Spleen (tissue), 11 donors: ENCODE results near the gene GTF2A1. TPM values are rescaled to one million over a fixed set of nuclear protein-coding genes. Genes with fewer than 3 reads are reported as not detected.
A peak's percentile ranks its signal among the peaks of the same experiment; 100 is the strongest.
"Not testable (repeated sequence)": the region's sequence is repeated elsewhere in the genome, so short reads cannot be mapped to it uniquely, and the experiment has no call there.

Experiments
- DNase-seq: peaks from one replicate; pipeline ENCODE4 v3.0.0-alpha.2; 2020
- H3K27ac ChIP-seq, 8 donors: fragments of 200-600 bp; sonication (generic) in 7 of 8; 1 replicate in 4 of 8; 2 replicates in 4 of 8; pipeline versions ENCODE4 v1.5.0 to v1.8.0; 2016 to 2021; ENCODE audit warnings: inconsistent platforms in 4 of 8, mild to moderate bottlenecking in 4 of 8, moderate library complexity in 1 of 8
- H3K27me3 ChIP-seq, 7 donors: fragments of 200-600 bp; sonication (generic) in 6 of 7; replicated peaks in 1 of 7; 1 replicate in 4 of 7; 2 replicates in 3 of 7; pipeline versions ENCODE4 v1.5.0 to v1.8.0; 2016 to 2021; ENCODE audit warnings: inconsistent platforms in 3 of 7, mild to moderate bottlenecking in 1 of 7
- H3K36me3 ChIP-seq, 6 donors: fragments of 200-600 bp; sonication (generic) in 5 of 6; 1 replicate in 4 of 6; 2 replicates in 2 of 6; pipeline versions ENCODE4 v1.5.0 to v1.8.0; 2016 to 2021; ENCODE audit warnings: inconsistent platforms in 2 of 6
- H3K4me1 ChIP-seq, 6 donors: fragments of 200-600 bp; sonication (generic) in 5 of 6; 1 replicate in 3 of 6; 2 replicates in 3 of 6; pipeline versions ENCODE4 v1.5.0 to v1.8.0; 2016 to 2021; ENCODE audit warnings: inconsistent platforms in 3 of 6
- H3K4me3 ChIP-seq, 8 donors: fragments of 200-600 bp; sonication (generic) in 7 of 8; 1 replicate in 4 of 8; 2 replicates in 4 of 8; pipeline versions ENCODE4 v1.5.0 to v1.8.0; 2016 to 2021; ENCODE audit warnings: inconsistent platforms in 4 of 8, mild to moderate bottlenecking in 4 of 8, moderate library complexity in 2 of 8
- H3K9me3 ChIP-seq, 8 donors: fragments of 200-600 bp; sonication (generic) in 7 of 8; 1 replicate in 4 of 8; 2 replicates in 4 of 8; pipeline versions ENCODE4 v1.5.0 to v1.8.0; 2016 to 2021; ENCODE audit warnings: inconsistent platforms in 4 of 8
- POLR2A ChIP-seq, 3 donors: fragments of 450-650 bp; IDR thresholded peaks; one replicate each; pipeline ENCODE4 v1.5.1; 2017; ENCODE audit warnings: antibody characterized with exemption in 3 of 3, mild to moderate bottlenecking in 1 of 3
- POLR2AphosphoS5 ChIP-seq, 3 donors: sonication (generic); formaldehyde crosslinking; IDR thresholded peaks; one replicate each; pipeline ENCODE4 v1.5.1; 2017; ENCODE audit warnings: antibody characterized with exemption in 3 of 3
- WGBS, 5 donors: extraction: QIAGEN DNeasy Blood & Tissue Kit in 3 of 5; methylation state at CpG; one replicate each; pipeline versions ENCODE4 v1.1.5 to v1.1.7; 2013 to 2018; 5-methylcytosine and 5-hydroxymethylcytosine counted together
- intact Hi-C: fragments of 100-400 bp; cut with DNase I; formaldehyde crosslinking; loops from one replicate; pipeline ENCODE4 v1.15.0; 2023; ENCODE audit warnings: low total_unique reads
- polyA plus RNA-seq, 3 donors: library from polyadenylated mRNA; stranded (reverse); fragments of 200-250 nt; gene quantifications; one replicate each; pipeline ENCODE4 v1.2.1, GENCODE V29; 2013
- total RNA-seq, 7 donors: library from RNA; depleted of rRNA in 3 of 7; stranded (reverse); fragments of >200 nt in 3 of 7; fragmentation: NEBNext Ultra II Directional in 4 of 7; extraction: Animal tissue kit (Norgen Biotek cat#: 25700) in 4 of 7; gene quantifications; one replicate each; pipeline versions ENCODE4 v1.1.0 to v1.2.1, GENCODE V29; 2016 to 2021
- TF ChIP-seq, protein P1 (sequence below), 11 experiments: fragments of 200-600 bp in 7 of 11; fragments of 450-650 bp in 4 of 11; sonication (generic) in 4 of 11; IDR thresholded peaks in 8 of 11; conservative IDR thresholded peaks in 3 of 11; 1 replicate in 7 of 11; 2 replicates in 4 of 11; pipeline versions ENCODE4 v1.4.0 to v1.8.0; 2016 to 2021; ENCODE audit warnings: antibody characterized with exemption in 11 of 11, inconsistent platforms in 4 of 11, mild to moderate bottlenecking in 1 of 11
- donor health status: healthy with polysubstance abuse.
- donor health status: DM: no; HTN: no; CAD: no; lungs with moderate emphysema.
- donor health status: DM: no; HTN: no; CAD: no.
- donor health status: Bipolar disorder and iron deficiency.
- donor health status: healthy.
- donor health status: DM: no; HTN: no; CAD: no.
- donor health status: DM: yes; HTN: yes; CAD: no.

Gene GTF2A1
- total and polyA plus RNA-seq, 10 donors = 5.1 to 40.7 (median 27.5) TPM

DNA sequence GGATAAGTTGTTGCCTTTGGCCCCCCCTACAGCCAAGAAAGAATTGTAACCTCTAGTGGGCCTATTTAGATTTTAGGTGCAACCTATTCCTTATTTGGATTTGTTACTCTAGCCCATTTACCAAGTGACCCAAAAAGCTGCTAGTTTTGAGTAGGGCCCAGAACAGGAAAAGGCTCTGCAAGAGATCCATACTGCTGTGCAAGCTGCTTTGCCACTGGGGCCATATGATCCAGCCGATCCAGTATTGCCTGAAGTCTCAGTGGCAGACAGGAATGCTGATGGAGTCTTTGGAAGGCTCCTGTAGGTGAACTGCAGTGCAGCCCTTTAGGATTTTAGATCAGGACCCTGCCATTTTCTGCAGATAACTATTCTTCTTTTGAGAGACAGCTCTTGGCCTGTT lies 12.9 kb upstream of the GTF2A1 start:
- no peaks in the 10 kb centered on the region for H3K36me3 ChIP-seq
- H3K27ac ChIP-seq = no peak overlapping the region
- intact Hi-C loops = no loop called here
- TF ChIP-seq POLR2AphosphoS5 (IDR thresholded peaks at IDR 0.05) (no peak), POLR2A (IDR thresholded peaks at IDR 0.05) (no peak)
- TF ChIP-seq, protein P1, sequence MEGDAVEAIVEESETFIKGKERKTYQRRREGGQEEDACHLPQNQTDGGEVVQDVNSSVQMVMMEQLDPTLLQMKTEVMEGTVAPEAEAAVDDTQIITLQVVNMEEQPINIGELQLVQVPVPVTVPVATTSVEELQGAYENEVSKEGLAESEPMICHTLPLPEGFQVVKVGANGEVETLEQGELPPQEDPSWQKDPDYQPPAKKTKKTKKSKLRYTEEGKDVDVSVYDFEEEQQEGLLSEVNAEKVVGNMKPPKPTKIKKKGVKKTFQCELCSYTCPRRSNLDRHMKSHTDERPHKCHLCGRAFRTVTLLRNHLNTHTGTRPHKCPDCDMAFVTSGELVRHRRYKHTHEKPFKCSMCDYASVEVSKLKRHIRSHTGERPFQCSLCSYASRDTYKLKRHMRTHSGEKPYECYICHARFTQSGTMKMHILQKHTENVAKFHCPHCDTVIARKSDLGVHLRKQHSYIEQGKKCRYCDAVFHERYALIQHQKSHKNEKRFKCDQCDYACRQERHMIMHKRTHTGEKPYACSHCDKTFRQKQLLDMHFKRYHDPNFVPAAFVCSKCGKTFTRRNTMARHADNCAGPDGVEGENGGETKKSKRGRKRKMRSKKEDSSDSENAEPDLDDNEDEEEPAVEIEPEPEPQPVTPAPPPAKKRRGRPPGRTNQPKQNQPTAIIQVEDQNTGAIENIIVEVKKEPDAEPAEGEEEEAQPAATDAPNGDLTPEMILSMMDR (IDR thresholded peaks at IDR 0.05 in 8 of 11, conservative IDR thresholded peaks at IDR 0.05 in 3 of 11) = no peak
- H3K4me1 ChIP-seq = no peaks in the 10 kb centered on the region
- DNase-seq = no peak
- peaks cover 0 to 6% (median 0%) of the 10 kb centered on the region in 8 donors for H3K9me3 ChIP-seq
- no peak overlapping the region for H3K4me3 ChIP-seq
- no peaks in the 10 kb centered on the region for H3K27me3 ChIP-seq
- 91 to 100% (median 100%) methylated on average over 1 of the region's 1 CpG for WGBS, 5 donors

DNA sequence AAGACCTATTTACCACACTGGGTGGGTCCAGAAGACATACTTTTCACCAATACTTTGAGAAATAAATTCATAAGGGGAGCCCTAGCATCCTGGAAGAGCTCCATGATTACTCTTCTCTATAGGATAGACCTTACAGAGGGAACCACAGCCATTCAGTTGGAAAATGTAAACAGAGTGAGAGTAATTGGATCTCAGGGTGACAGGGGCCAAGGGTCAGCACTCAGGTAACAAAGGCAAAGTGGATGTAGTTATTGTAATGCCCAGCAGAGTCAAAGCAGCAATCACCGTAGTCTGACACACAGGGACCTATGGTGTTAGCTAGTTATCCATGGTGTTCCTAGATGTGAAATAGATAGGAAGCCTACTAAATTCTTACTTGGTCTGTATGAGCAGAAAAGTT lies 10.8 kb upstream of the GTF2A1 start:
- intact Hi-C loops = no loop called here
- TF ChIP-seq POLR2AphosphoS5 (IDR thresholded peaks at IDR 0.05) = no peak
- no peak overlapping the region for H3K27ac ChIP-seq
- H3K4me1 ChIP-seq = no peaks in the 10 kb centered on the region
- DNase-seq = no peak
- no peaks in the 10 kb centered on the region for H3K27me3 ChIP-seq
- H3K36me3 ChIP-seq = no peaks in the 10 kb centered on the region
- 77 to 91% (median 86%) methylated on average over 1 of the region's 1 CpG for WGBS, 5 donors
- H3K4me3 ChIP-seq = no peak overlapping the region
- no peaks in the 10 kb centered on the region for H3K9me3 ChIP-seq

DNA sequence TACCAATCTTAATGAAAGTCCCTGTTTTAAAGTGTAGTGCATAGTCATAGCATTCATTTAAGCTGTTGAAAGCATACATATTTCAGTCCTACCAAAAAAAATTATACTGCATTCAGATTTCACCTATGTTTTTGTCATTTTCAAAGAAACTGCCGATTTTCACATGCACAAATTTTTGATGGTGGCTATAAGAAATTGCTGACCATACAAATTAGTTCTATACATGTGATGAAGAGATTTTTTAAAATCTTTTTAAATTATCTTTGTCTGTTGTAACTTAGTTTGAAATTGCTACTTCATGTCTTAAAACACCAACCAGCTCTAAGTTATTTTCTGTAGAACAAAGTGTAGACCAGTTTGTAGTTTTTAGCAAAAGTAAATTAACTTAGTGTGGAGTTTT lies 3.5 kb upstream of the GTF2A1 start:
- 94 to 100% (median 96%) methylated on average over 1 of the region's 1 CpG for WGBS, 5 donors
- intact Hi-C loops = no loop called here
- no peak overlapping the region for H3K4me3 ChIP-seq
- H3K27me3 ChIP-seq = no peaks in the 10 kb centered on the region
- no peak for DNase-seq
- peaks cover 0 to 11% (median 7%) of the 10 kb centered on the region in 6 donors for H3K4me1 ChIP-seq
- H3K9me3 ChIP-seq = no peaks in the 10 kb centered on the region
- no peaks in the 10 kb centered on the region for H3K36me3 ChIP-seq
- H3K27ac ChIP-seq = no peak overlapping the region
- TF ChIP-seq, protein P1 (IDR thresholded peaks at IDR 0.05 in 8 of 11, conservative IDR thresholded peaks at IDR 0.05 in 3 of 11) = no peak
- TF ChIP-seq POLR2A (IDR thresholded peaks at IDR 0.05) (no peak), POLR2AphosphoS5 (IDR thresholded peaks at IDR 0.05) (no peak)

DNA sequence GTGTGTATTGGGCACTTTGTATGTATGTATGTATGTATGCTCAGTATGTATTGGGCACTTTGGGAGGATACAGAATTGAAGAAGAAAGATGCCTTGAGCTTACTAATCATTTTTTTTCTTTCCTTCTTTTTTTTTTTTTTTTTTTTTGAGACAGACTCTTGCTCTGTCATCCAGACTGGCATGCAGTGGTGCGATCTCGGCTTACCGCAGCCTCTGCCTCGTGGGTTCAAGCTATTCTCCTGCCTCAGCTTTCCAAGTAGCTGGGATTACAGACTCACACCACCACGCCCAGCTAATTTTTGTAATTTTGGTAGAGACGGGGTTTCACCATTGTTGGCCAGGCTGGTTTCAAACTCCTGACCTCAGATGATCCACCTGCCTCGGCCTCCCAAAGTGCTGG lies 3.0 kb upstream of the GTF2A1 start:
- H3K36me3 ChIP-seq, H3K27me3 ChIP-seq, H3K27ac ChIP-seq, DNase-seq, H3K9me3 ChIP-seq, intact Hi-C loops, H3K4me3 ChIP-seq: not testable (repeated sequence)
- peaks cover under 1 to 15% (median 11%) of the 10 kb centered on the region in 6 donors for H3K4me1 ChIP-seq
- 94 to 97% (median 95%) methylated on average over 7 of the region's 7 CpGs for whole genome bisulfite sequencing, 5 donors

DNA sequence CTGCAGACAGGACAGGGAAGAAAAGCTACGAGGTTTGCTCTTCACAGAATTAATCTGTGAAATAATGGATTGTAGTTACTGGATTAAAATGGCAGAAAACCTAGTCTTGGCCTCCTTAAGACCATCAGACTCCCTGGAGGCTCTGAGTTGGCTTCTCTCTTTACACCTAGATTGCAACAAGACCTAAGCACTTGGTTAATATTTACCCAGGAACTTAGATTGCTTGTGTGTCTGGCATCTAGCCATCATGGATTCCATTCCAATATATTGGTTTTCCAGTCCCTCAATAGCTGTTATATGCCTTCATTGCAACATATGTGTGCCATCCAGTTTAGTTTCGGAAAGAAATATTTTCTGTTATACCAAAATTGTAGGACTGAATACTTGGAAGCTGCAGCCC lies 1.9 kb upstream of the GTF2A1 start:
- 93 to 98% (median 97%) methylated on average over 2 of the region's 2 CpGs for WGBS, 5 donors
- Histone ChIP-seq H3K9me3 (no peaks in the 10 kb centered on the region), H3K27me3 (no peaks in the 10 kb centered on the region), H3K36me3 (no peaks in the 10 kb centered on the region), H3K4me3 (no peak overlapping the region), H3K4me1 (peaks cover 10 to 26% (median 22%) of the 10 kb centered on the region in 6 donors), H3K27ac (peak overlapping the region in 1 of 8 donors; percentile 97)
- TF ChIP-seq, protein P1 (IDR thresholded peaks at IDR 0.05 in 8 of 11, conservative IDR thresholded peaks at IDR 0.05 in 3 of 11) = no peak
- TF ChIP-seq POLR2A (IDR thresholded peaks at IDR 0.05) = no peak
- no peak for TF ChIP-seq POLR2AphosphoS5 (IDR thresholded peaks at IDR 0.05)
- intact Hi-C loops = no loop called here
- no peak for DNase-seq
